ENCODE data around the gene MEDAG. TPM values are rescaled to one million over a fixed set of nuclear protein-coding genes. Genes with fewer than 3 reads are reported as not detected.

Gene MEDAG
- polyA plus RNA-seq, 1 donor (not counting 4 experiments of a cell fraction or from before 2014, with no cell fraction given) = 0.03 TPM

DNA sequence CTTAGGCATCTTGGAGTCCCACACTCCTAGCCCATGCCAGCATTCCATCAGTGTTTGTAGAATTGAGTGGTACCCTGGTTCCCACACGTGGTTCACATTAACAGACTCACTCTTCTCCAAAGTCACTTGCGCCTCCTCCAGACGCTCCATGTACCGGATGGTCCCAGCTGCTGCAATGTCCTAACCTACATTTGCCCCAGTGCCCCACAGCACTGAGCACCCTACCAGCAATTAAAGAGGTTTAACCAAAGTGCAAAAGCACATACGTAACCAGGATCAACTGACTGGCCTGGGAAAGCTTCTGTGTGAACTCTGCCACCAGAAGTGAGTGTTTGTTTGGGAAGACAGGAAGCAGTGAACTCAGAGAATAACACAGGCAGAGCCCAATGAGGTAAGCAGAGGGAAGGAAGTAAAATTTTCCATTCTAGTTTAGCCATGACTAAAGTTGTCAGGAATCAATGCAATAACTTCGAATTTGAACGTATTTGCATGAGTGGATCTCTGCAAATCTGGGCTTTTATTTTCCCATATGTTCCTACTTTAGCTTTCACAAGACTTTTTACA, 7.3 kb upstream of the MEDAG start:
- TF ChIP-seq, protein P1, sequence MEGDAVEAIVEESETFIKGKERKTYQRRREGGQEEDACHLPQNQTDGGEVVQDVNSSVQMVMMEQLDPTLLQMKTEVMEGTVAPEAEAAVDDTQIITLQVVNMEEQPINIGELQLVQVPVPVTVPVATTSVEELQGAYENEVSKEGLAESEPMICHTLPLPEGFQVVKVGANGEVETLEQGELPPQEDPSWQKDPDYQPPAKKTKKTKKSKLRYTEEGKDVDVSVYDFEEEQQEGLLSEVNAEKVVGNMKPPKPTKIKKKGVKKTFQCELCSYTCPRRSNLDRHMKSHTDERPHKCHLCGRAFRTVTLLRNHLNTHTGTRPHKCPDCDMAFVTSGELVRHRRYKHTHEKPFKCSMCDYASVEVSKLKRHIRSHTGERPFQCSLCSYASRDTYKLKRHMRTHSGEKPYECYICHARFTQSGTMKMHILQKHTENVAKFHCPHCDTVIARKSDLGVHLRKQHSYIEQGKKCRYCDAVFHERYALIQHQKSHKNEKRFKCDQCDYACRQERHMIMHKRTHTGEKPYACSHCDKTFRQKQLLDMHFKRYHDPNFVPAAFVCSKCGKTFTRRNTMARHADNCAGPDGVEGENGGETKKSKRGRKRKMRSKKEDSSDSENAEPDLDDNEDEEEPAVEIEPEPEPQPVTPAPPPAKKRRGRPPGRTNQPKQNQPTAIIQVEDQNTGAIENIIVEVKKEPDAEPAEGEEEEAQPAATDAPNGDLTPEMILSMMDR (optimal IDR thresholded peaks at IDR 0.05 in 1 of 3, IDR thresholded peaks at IDR 0.05 in 1 of 3, conservative IDR thresholded peaks at IDR 0.05 in 1 of 3; ENCODE audit: extremely low read depth in 1 of 3, insufficient read depth in 2 of 3, low read length in 3 of 3) = no peak
- no peak for TF ChIP-seq EZH2 (IDR thresholded peaks at IDR 0.05; ENCODE audit: low read length)
- no peak overlapping the region for H2AFZ ChIP-seq (ENCODE audit: control insufficient read depth, low read length)
- H3K9me1 ChIP-seq (ENCODE audit: control insufficient read depth, extremely low read depth, insufficient read depth, low read length) = no peaks in the 10 kb centered on the region
- H3K36me3 ChIP-seq (ENCODE audit: control insufficient read depth in 2 of 2, extremely low read depth in 1 of 2, insufficient read depth in 2 of 2, low read length in 2 of 2) = no peaks in the 10 kb centered on the region
- FAIRE-seq = no peak
- no peaks in the 10 kb centered on the region for H4K20me1 ChIP-seq (ENCODE audit: control insufficient read depth, extremely low read depth, insufficient read depth, low read length)
- H3K9me3 ChIP-seq (ENCODE audit: control insufficient read depth, low read depth, low read length) = no peaks in the 10 kb centered on the region
- H3K4me1 ChIP-seq (ENCODE audit: control insufficient read depth, extremely low read depth, insufficient read depth, low read length) = no peaks in the 10 kb centered on the region
- no peak overlapping the region for H3K4me2 ChIP-seq (ENCODE audit: control insufficient read depth, extremely low read depth, insufficient read depth, low read depth, low read length)
- dilution Hi-C loops (cut with MboI; ENCODE audit: extremely low pct_ligation_motif_present, low sequenced_read_pairs) = no loop called here
- H3K9ac ChIP-seq (ENCODE audit: control insufficient read depth, extremely low read depth, insufficient read depth, low read length) = no peak overlapping the region
- no peak overlapping the region for H3K27ac ChIP-seq (ENCODE audit: control insufficient read depth, insufficient read depth, low read length)
- peaks cover 8% of the 10 kb centered on the region for H3K27me3 ChIP-seq (ENCODE audit: control insufficient read depth, extremely low read depth, insufficient read depth, low read length)
- H3K79me2 ChIP-seq (ENCODE audit: control insufficient read depth, insufficient read depth, low read length) = no peaks in the 10 kb centered on the region
- H3K4me3 ChIP-seq (ENCODE audit: control insufficient read depth in 2 of 3, extremely low read depth in 1 of 3, insufficient read depth in 2 of 3, low read depth in 1 of 3, low read length in 3 of 3) = no peak overlapping the region
- DNase-seq (ENCODE audit: low read depth, low spot score) = no peak

DNA sequence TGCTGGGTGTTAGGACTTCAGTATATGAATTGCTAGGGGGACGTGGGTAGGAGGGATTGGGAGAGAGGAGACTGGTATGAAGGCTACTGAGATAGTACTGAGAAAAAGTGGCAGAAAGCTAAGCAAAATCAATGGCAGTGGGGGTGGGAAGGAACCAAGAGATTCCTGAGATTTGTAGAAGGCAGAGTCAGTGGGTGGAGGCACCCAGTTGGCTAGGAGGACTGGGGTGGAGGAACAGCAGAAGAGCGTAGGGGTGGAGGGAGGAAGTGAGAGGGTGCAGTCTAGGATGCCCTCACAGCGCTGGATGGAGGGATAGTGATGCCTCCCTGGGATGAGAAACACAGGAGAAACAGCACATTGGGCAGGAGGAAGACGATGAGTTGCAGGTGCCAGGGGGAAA, 5.6 kb upstream of the MEDAG start:
- H3K4me3 ChIP-seq (ENCODE audit: control insufficient read depth in 2 of 3, extremely low read depth in 1 of 3, insufficient read depth in 2 of 3, low read depth in 1 of 3, low read length in 3 of 3) = no peak overlapping the region
- no peaks in the 10 kb centered on the region for H3K79me2 ChIP-seq (ENCODE audit: control insufficient read depth, insufficient read depth, low read length)
- no peaks in the 10 kb centered on the region for H3K9me1 ChIP-seq (ENCODE audit: control insufficient read depth, extremely low read depth, insufficient read depth, low read length)
- H3K4me1 ChIP-seq (ENCODE audit: control insufficient read depth, extremely low read depth, insufficient read depth, low read length) = no peaks in the 10 kb centered on the region
- dilution Hi-C loops (cut with MboI; ENCODE audit: extremely low pct_ligation_motif_present, low sequenced_read_pairs) = no loop called here
- H3K27me3 ChIP-seq (ENCODE audit: control insufficient read depth, extremely low read depth, insufficient read depth, low read length) = peaks cover 25% of the 10 kb centered on the region
- no peak for TF ChIP-seq EZH2 (IDR thresholded peaks at IDR 0.05; ENCODE audit: low read length)
- TF ChIP-seq, protein P1 (optimal IDR thresholded peaks at IDR 0.05 in 1 of 3, IDR thresholded peaks at IDR 0.05 in 1 of 3, conservative IDR thresholded peaks at IDR 0.05 in 1 of 3; ENCODE audit: extremely low read depth in 1 of 3, insufficient read depth in 2 of 3, low read length in 3 of 3) = no peak
- H3K9ac ChIP-seq (ENCODE audit: control insufficient read depth, extremely low read depth, insufficient read depth, low read length) = no peak overlapping the region
- H3K9me3 ChIP-seq (ENCODE audit: control insufficient read depth, low read depth, low read length) = no peaks in the 10 kb centered on the region
- H2AFZ ChIP-seq (ENCODE audit: control insufficient read depth, low read length) = no peak overlapping the region
- H3K4me2 ChIP-seq (ENCODE audit: control insufficient read depth, extremely low read depth, insufficient read depth, low read depth, low read length) = no peak overlapping the region
- no peaks in the 10 kb centered on the region for H3K36me3 ChIP-seq (ENCODE audit: control insufficient read depth in 2 of 2, extremely low read depth in 1 of 2, insufficient read depth in 2 of 2, low read length in 2 of 2)
- no peak overlapping the region for H3K27ac ChIP-seq (ENCODE audit: control insufficient read depth, insufficient read depth, low read length)
- no peaks in the 10 kb centered on the region for H4K20me1 ChIP-seq (ENCODE audit: control insufficient read depth, extremely low read depth, insufficient read depth, low read length)
- FAIRE-seq (no peak), DNase-seq (ENCODE audit: low read depth, low spot score) (no peak)
